Measurements from ENCODE around the gene RBM25. TPM values are rescaled to one million over a fixed set of nuclear protein-coding genes. Genes with fewer than 3 reads are reported as not detected.

Gene RBM25
- total RNA-seq, 1 donor, result 32.9 TPM

DNA sequence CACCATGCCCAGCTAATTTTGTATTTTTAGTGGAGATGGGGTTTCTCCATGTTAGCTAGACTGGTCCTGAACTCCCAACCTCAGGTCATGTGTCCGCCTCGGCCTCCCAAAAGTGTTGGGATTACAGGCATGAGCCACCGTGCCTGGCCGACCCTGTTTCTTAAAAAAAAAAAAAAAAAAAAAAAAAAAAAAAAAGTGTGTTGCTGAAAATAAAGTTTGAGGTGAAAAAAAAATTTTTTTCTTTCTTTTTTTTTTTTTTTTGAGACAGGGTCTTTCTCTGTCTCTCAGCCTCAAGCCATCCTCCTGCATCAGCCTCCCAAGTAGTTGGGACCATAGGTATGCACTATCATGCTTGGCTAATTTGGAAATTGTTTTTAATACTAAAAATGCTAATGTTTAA, 11.3 kb downstream of the RBM25 start:
- peaks cover 13% of the 10 kb centered on the region for H3K4me1 ChIP-seq (ENCODE audit: insufficient read depth, low read length)
- peaks cover 40% of the 10 kb centered on the region for H3K36me3 ChIP-seq (ENCODE audit: insufficient read depth, low read length)
- no peak for DNase-seq (ENCODE audit: insufficient read length, low spot score, missing footprints)
- TF ChIP-seq, protein P1, sequence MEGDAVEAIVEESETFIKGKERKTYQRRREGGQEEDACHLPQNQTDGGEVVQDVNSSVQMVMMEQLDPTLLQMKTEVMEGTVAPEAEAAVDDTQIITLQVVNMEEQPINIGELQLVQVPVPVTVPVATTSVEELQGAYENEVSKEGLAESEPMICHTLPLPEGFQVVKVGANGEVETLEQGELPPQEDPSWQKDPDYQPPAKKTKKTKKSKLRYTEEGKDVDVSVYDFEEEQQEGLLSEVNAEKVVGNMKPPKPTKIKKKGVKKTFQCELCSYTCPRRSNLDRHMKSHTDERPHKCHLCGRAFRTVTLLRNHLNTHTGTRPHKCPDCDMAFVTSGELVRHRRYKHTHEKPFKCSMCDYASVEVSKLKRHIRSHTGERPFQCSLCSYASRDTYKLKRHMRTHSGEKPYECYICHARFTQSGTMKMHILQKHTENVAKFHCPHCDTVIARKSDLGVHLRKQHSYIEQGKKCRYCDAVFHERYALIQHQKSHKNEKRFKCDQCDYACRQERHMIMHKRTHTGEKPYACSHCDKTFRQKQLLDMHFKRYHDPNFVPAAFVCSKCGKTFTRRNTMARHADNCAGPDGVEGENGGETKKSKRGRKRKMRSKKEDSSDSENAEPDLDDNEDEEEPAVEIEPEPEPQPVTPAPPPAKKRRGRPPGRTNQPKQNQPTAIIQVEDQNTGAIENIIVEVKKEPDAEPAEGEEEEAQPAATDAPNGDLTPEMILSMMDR (IDR thresholded peaks at IDR 0.05; ENCODE audit: extremely low read depth, low read depth, low read length), result no peak
- H3K4me3 ChIP-seq (ENCODE audit: insufficient read depth, low read length), result no peak overlapping the region
- no peak overlapping the region for H3K4me2 ChIP-seq (ENCODE audit: insufficient read depth, low read length)
- H3K9me3 ChIP-seq (ENCODE audit: low read depth, low read length), result no peaks in the 10 kb centered on the region
- H3K27me3 ChIP-seq (ENCODE audit: insufficient read depth, low read length), result no peaks in the 10 kb centered on the region
- no peak overlapping the region for H3K27ac ChIP-seq (ENCODE audit: low read depth, low read length)
- peaks cover 98% of the 10 kb centered on the region for H3K79me2 ChIP-seq (ENCODE audit: insufficient read depth, low read length)
- H4K20me1 ChIP-seq (ENCODE audit: insufficient read depth, low read length), result peaks cover 51% of the 10 kb centered on the region
- H2AFZ ChIP-seq (ENCODE audit: low read length), result no peak overlapping the region

DNA sequence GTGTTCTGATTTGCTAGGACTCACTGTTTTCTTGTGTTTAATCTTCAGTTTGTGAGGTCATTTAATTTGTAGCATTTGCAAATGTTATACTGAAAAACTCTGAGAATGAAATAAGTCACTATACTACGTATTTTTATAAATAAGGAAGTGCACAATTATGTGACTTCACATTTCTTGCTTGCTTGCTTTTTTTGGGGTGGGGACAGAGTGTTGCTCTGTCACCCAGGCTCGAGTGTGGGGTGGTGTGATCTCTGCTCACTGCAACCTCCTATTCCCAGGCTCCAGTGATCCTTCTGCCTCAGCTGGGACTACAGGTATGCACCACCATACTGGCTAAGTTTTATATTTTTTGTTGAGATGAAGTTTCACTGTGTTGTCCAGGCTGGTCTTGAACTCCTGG, 32.7 kb downstream of the RBM25 start:
- no peak overlapping the region for H3K27ac ChIP-seq (ENCODE audit: low read depth, low read length)
- no peak overlapping the region for H2AFZ ChIP-seq (ENCODE audit: low read length)
- no peaks in the 10 kb centered on the region for H3K27me3 ChIP-seq (ENCODE audit: insufficient read depth, low read length)
- no peaks in the 10 kb centered on the region for H3K4me1 ChIP-seq (ENCODE audit: insufficient read depth, low read length)
- TF ChIP-seq, protein P1 (IDR thresholded peaks at IDR 0.05; ENCODE audit: extremely low read depth, low read depth, low read length), result no peak
- no peak for DNase-seq (ENCODE audit: insufficient read length, low spot score, missing footprints)
- peaks cover 59% of the 10 kb centered on the region for H3K36me3 ChIP-seq (ENCODE audit: insufficient read depth, low read length)
- peaks cover 81% of the 10 kb centered on the region for H3K79me2 ChIP-seq (ENCODE audit: insufficient read depth, low read length)
- H4K20me1 ChIP-seq (ENCODE audit: insufficient read depth, low read length), result peaks cover 22% of the 10 kb centered on the region
- no peak overlapping the region for H3K4me3 ChIP-seq (ENCODE audit: insufficient read depth, low read length)
- no peaks in the 10 kb centered on the region for H3K9me3 ChIP-seq (ENCODE audit: low read depth, low read length)
- H3K4me2 ChIP-seq (ENCODE audit: insufficient read depth, low read length), result no peak overlapping the region

DNA sequence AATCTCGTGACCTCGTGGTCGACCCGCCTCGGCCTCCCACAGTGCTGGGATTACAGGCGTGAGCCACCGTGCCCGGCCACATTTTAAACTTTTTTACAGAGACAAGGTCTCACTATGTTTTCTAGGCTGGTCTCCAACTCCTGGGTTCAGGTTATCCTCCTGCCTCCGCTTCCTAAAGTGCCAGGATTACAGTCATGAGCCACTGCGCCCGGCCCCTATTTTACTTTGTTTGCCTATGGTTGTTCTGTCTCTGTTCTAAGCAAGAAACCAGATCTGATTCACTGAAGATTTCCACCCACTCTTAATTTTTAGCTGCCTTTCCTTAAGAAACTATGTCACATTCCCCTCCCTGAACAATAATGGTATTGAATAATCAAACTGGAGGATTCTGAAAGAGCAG, 39.1 kb downstream of the RBM25 start:
- Histone ChIP-seq H3K36me3 (ENCODE audit: insufficient read depth, low read length) (peaks cover 61% of the 10 kb centered on the region), H3K79me2 (ENCODE audit: insufficient read depth, low read length) (peaks cover 58% of the 10 kb centered on the region), H3K4me1 (ENCODE audit: insufficient read depth, low read length) (no peaks in the 10 kb centered on the region), H4K20me1 (ENCODE audit: insufficient read depth, low read length) (peaks cover 13% of the 10 kb centered on the region), H2AFZ (ENCODE audit: low read length) (no peak overlapping the region), H3K4me2 (ENCODE audit: insufficient read depth, low read length) (no peak overlapping the region), H3K9me3 (ENCODE audit: low read depth, low read length) (no peaks in the 10 kb centered on the region), H3K27me3 (ENCODE audit: insufficient read depth, low read length) (no peaks in the 10 kb centered on the region), H3K27ac (ENCODE audit: low read depth, low read length) (no peak overlapping the region), H3K4me3 (ENCODE audit: insufficient read depth, low read length) (no peak overlapping the region)
- no peak for DNase-seq (ENCODE audit: insufficient read length, low spot score, missing footprints)
- TF ChIP-seq, protein P1 (IDR thresholded peaks at IDR 0.05; ENCODE audit: extremely low read depth, low read depth, low read length), result no peak

DNA sequence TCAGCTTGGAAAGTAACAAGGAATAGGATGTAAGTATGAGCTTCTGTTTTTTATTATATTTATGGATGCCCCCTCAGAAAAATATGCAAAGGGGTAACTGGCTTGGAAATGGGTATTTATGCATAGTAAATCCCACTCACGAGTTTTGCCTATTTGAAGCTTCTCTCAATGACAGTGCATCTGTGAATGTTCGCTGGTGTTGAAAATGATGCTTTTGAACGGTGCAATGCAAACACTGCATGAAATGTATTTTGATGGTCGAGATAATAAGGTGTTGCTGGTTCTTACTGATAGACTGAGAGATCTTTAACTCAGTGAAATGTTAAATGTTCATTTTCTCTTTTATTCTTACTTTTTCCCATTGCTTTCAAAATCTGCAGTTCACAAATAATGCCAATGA, 42.0 kb downstream of the RBM25 start:
- TF ChIP-seq, protein P1 (IDR thresholded peaks at IDR 0.05; ENCODE audit: extremely low read depth, low read depth, low read length), result no peak
- Histone ChIP-seq H3K27ac (ENCODE audit: low read depth, low read length) (no peak overlapping the region), H4K20me1 (ENCODE audit: insufficient read depth, low read length) (peaks cover 3% of the 10 kb centered on the region), H3K9me3 (ENCODE audit: low read depth, low read length) (no peaks in the 10 kb centered on the region), H2AFZ (ENCODE audit: low read length) (no peak overlapping the region), H3K79me2 (ENCODE audit: insufficient read depth, low read length) (peaks cover 40% of the 10 kb centered on the region), H3K4me2 (ENCODE audit: insufficient read depth, low read length) (no peak overlapping the region), H3K36me3 (ENCODE audit: insufficient read depth, low read length) (peaks cover 86% of the 10 kb centered on the region), H3K27me3 (ENCODE audit: insufficient read depth, low read length) (no peaks in the 10 kb centered on the region), H3K4me1 (ENCODE audit: insufficient read depth, low read length) (no peaks in the 10 kb centered on the region), H3K4me3 (ENCODE audit: insufficient read depth, low read length) (no peak overlapping the region)
- DNase-seq (ENCODE audit: insufficient read length, low spot score, missing footprints), result no peak

All from osteoblast (primary cell).